ENCODE results near the gene SLC13A3.

SLC13A3 gene

GRCh38 chr20:46583411-46584214, 67.6 kb downstream of the SLC13A3 start:
- H3K27me3 Mint-ChIP-seq (ENCODE audit: low read depth, poor library complexity), result no peaks in the 10 kb centered on the region
- no peaks in the 10 kb centered on the region for H3K4me1 Mint-ChIP-seq
- no peak for DNase-seq
- no peak for TF ChIP-seq CTCF (IDR thresholded peaks at IDR 0.05)
- H3K36me3 Mint-ChIP-seq (ENCODE audit: low read depth), result peaks cover 14% of the 10 kb centered on the region
- no peak overlapping the region for H3K4me3 Mint-ChIP-seq
- H3K27ac Mint-ChIP-seq, result peak overlapping the region; percentile 23
- H3K9me3 Mint-ChIP-seq, result peaks cover 13% of the 10 kb centered on the region

GRCh38 chr20:46582648-46583047, 68.6 kb downstream of the SLC13A3 start:
- no peak overlapping the region for H3K4me3 Mint-ChIP-seq
- no peak for DNase-seq
- peaks cover 13% of the 10 kb centered on the region for H3K9me3 Mint-ChIP-seq
- peaks cover 16% of the 10 kb centered on the region for H3K36me3 Mint-ChIP-seq (ENCODE audit: low read depth)
- no peaks in the 10 kb centered on the region for H3K27me3 Mint-ChIP-seq (ENCODE audit: low read depth, poor library complexity)
- no peaks in the 10 kb centered on the region for H3K4me1 Mint-ChIP-seq
- TF ChIP-seq CTCF (IDR thresholded peaks at IDR 0.05), result no peak
- no peak overlapping the region for H3K27ac Mint-ChIP-seq

- Mint-ChIP-seq H3K4me1 (no peaks in the 10 kb centered on the region), H3K27ac (no peak overlapping the region), H3K27me3 (ENCODE audit: low read depth, poor library complexity) (no peaks in the 10 kb centered on the region), H3K36me3 (ENCODE audit: low read depth) (peaks cover 16% of the 10 kb centered on the region), H3K4me3 (no peak overlapping the region), H3K9me3 (peaks cover 13% of the 10 kb centered on the region)
- DNase-seq, result no peak
- TF ChIP-seq CTCF (IDR thresholded peaks at IDR 0.05), result no peak
These were observed 69.9 kb downstream of the SLC13A3 start for GRCh38 chr20:46581391-46581790.

- no peak overlapping the region for H3K27ac Mint-ChIP-seq
- no peak overlapping the region for H3K4me3 Mint-ChIP-seq
- peaks cover 16% of the 10 kb centered on the region for H3K36me3 Mint-ChIP-seq (ENCODE audit: low read depth)
- DNase-seq, result no peak
- H3K9me3 Mint-ChIP-seq, result peaks cover 13% of the 10 kb centered on the region
- H3K4me1 Mint-ChIP-seq, result no peaks in the 10 kb centered on the region
- no peak for TF ChIP-seq CTCF (IDR thresholded peaks at IDR 0.05)
- H3K27me3 Mint-ChIP-seq (ENCODE audit: low read depth, poor library complexity), result no peaks in the 10 kb centered on the region
These were observed 70.5 kb downstream of the SLC13A3 start for GRCh38 chr20:46580613-46581205.

- Mint-ChIP-seq H3K9me3 (peaks cover 13% of the 10 kb centered on the region), H3K4me3 (no peak overlapping the region), H3K27me3 (ENCODE audit: low read depth, poor library complexity) (peaks cover 3% of the 10 kb centered on the region), H3K36me3 (ENCODE audit: low read depth) (peaks cover 16% of the 10 kb centered on the region), H3K27ac (no peak overlapping the region), H3K4me1 (no peaks in the 10 kb centered on the region)
- no peak for DNase-seq
- TF ChIP-seq CTCF (IDR thresholded peaks at IDR 0.05), result no peak
These were observed 72.5 kb downstream of the SLC13A3 start for GRCh38 chr20:46578745-46579144.
